Measurements from ENCODE around the gene CYP39A1.

DNA sequence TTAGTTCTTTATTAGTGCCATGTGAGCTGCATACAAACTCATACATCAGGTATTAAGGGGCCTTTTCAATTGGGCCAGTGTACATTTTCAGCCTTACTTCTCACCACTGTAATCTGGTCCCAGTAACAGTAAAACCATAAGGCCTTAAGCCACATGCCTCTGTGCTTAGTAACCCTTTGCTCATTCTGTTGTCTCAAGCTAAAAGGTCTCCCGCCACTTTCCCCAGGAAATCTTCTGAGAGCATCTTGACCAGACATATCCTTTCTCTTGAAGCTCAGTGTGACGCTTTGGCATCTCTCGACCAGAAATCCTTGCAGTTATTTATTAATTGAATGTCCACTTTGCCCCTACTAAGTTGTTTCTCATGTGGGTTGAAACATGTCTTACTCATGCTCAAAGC lies 68.0 kb downstream of the CYP39A1 start:
- no peak for TF ChIP-seq POLR2AphosphoS5 (IDR thresholded peaks at IDR 0.05; ENCODE audit: low read depth, low read length)
- TF ChIP-seq, protein P1, sequence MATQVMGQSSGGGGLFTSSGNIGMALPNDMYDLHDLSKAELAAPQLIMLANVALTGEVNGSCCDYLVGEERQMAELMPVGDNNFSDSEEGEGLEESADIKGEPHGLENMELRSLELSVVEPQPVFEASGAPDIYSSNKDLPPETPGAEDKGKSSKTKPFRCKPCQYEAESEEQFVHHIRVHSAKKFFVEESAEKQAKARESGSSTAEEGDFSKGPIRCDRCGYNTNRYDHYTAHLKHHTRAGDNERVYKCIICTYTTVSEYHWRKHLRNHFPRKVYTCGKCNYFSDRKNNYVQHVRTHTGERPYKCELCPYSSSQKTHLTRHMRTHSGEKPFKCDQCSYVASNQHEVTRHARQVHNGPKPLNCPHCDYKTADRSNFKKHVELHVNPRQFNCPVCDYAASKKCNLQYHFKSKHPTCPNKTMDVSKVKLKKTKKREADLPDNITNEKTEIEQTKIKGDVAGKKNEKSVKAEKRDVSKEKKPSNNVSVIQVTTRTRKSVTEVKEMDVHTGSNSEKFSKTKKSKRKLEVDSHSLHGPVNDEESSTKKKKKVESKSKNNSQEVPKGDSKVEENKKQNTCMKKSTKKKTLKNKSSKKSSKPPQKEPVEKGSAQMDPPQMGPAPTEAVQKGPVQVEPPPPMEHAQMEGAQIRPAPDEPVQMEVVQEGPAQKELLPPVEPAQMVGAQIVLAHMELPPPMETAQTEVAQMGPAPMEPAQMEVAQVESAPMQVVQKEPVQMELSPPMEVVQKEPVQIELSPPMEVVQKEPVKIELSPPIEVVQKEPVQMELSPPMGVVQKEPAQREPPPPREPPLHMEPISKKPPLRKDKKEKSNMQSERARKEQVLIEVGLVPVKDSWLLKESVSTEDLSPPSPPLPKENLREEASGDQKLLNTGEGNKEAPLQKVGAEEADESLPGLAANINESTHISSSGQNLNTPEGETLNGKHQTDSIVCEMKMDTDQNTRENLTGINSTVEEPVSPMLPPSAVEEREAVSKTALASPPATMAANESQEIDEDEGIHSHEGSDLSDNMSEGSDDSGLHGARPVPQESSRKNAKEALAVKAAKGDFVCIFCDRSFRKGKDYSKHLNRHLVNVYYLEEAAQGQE (IDR thresholded peaks at IDR 0.05; ENCODE audit: insufficient read depth in 1 of 2, low read depth in 2 of 2, low read length in 2 of 2): no peak
